ENCODE measurements around the gene TUBB1.

- TF ChIP-seq CTCF (IDR thresholded peaks at IDR 0.05) (no peak), EZH2 (IDR thresholded peaks at IDR 0.05; ENCODE audit: borderline replicate concordance, insufficient read depth, low read depth, low read length, poor library complexity, severe bottlenecking) (no peak)
Measured at GRCh38 chr20:58976061-58976730, 43.0 kb upstream of the TUBB1 start.
